GM18502 (cell line): ENCODE measurements around the gene RAD9A.

Experiments used
- ATAC-seq: cut with Tn5 transposase; IDR thresholded peaks from one replicate; pipeline ENCODE4 v1.9.1; 2021; ENCODE audit warnings: mild to moderate bottlenecking; ENCODE audit not compliant: unreplicated experiment, poor library complexity

The RAD9A gene

DNA sequence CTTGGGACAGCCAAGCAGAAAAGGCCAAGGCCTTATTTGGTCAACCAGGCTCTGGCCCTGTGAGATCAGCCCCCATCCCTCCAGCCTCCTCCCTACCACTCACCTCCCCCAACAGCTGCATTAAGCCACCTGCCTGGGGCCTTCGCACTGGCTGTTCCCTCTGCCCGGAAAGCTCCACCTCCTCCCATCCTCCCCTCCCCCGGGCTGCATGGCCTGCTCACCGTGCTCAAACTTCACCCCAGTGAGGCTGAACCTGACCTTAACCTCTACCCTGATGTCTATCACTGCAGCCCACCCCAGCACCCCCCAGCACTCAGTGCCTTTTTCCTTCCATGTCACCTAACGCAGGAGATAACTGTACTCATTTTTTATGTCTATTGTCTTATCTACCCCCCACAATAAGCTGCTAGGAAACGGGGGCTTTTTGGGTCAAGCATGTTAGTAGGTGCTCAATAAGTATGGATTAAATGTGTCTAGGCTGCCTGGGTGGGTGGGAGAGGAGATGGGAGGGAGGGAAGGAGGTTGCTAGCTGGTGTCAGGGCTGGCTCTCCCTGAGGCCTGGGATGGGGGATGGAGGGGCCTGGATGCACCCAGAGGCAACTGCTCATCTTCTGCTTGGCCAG lies 44.8 kb downstream of the RAD9A start:
- ATAC-seq = no peak

DNA sequence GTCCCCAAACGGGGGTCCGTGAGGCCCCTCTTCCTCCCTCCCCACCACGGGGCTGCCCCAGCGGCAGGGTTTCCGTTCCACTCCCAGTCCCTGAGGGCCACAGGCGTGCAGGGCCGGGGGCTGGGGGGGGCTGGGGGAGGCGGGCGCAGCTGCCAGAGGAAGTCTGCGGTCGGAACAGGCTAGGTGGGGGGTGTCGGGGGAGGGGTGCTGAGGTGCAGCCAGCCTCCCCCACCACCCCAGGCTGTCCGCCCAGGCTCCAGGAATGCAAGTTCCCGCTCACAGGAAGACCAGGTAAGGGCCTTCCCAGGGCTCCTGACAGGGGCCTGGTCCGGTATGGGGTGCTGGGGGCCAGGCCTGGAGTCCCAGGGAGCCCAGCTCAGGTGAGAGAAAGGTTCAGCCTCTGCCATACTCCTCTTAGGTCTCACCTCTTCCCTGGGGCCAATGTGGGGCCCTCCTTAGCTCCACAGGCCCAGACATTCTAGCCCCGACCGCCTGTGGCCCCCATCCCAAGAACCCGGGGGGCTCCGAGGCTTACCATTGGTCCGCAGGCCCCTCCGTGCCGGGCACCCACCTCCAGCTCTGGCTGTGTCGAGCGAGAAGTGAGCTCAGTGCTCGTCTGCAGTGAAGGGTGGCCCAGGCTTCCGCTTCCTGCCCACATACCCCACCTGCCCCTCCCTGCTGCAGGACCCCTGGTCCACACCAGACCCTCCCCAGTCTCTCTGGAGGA lies 45.5 kb downstream of the RAD9A start, which contains the start of gene PTPRCAP:
TSS of gene PTPRCAP (minus strand) at position 601 of the 727 bp plus-strand sequence. CDS start at position 538, 63 bp downstream.
- ATAC-seq = no peak

DNA sequence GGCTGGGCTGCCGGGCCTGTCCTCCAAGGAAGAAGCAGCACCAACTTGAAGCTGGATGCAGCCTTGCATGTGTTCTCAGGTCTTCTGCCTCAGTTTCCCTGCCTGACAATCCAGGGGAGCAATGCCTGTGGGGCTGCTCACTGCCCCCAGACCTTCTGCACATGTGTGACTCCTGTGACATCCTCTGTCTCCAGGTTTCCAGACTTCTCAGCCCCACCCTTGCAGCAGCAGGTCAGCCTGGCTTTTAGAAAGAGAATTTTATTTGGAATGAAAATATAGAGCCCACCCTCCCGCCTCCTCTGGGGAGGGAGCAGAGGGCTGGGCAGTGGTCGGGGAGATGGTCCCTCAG lies 46.0 kb downstream of the RAD9A start:
- no peak for ATAC-seq

DNA sequence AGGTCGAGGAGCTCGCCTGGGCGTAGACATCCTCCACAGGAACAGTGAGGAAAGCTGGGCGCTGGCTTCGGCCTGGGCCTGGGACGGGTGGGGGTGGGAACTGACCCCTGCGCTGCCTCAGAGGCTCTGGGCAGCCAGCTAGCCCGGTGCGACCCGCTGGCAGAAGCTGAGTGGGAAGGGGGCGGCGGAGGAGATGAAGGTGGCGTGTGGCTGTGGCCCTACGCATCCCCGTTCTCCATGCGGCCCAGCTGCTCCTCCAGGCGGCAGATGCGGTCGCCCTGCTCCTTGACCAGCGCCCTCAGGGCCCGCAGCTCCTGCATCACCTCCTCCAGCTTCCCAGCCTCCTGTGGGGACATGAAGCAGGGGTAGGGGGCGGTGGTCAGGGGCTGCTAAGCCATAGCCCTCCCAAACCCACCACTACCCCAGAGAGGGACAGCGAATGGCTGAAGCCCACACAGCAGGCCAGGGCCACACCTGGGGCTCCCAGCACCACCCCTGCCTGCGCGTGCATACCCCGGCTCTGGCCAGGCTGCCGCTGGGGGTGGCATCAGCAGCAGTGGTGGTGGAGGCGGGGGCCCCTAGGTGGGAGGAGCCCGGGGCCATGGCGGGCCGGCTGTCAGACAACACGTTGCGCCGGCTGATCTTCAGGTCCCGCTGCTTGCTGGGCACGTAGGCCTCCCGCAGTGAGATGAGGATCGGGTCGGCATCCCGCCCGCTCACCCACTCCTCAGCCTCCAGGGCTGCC lies 46.5 kb downstream of the RAD9A start:
- no peak for ATAC-seq

DNA sequence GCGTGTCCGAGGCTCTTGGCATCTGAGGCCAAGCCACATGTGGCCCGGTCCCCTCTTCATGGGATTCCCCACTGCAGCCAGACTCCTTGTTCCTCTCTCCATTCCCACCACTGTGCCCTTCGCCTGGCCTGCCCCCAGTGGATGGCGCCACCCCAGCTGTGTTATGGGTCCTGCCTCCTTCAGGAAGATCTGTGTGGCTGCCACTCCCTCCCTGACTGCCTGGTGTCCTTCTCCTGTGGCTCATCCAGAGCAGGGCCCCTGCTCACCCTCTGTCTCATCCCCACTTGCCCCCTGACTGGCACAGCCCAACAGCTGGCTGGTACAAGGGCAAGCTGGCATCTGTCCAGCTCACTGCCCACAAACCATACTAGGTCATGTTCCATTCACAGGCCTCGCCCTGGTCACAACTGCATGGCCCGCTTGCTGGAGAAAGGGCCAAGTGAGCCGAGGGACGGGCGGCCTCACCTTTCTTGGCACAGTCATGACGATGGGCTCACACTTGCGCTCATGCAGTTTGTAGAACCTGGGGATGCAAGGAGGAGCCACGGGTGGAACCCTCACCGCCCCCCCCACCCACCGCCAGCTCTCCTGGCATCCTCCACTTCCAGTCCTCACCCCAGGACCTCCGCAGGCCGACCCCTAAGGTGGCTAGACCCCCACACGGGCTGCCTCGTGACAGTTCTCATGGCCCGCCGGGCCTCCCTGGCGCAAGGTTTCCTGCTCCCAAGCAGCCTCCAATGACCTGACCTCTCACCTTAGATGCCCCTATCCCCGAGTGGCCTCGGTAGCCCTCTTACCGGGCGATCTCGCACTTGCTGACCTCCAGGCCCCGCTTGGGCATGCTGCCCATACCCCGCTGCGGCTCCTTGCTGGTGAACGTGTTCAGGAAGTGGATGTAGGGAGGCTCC lies 47.8 kb downstream of the RAD9A start:
- no peak for ATAC-seq

DNA sequence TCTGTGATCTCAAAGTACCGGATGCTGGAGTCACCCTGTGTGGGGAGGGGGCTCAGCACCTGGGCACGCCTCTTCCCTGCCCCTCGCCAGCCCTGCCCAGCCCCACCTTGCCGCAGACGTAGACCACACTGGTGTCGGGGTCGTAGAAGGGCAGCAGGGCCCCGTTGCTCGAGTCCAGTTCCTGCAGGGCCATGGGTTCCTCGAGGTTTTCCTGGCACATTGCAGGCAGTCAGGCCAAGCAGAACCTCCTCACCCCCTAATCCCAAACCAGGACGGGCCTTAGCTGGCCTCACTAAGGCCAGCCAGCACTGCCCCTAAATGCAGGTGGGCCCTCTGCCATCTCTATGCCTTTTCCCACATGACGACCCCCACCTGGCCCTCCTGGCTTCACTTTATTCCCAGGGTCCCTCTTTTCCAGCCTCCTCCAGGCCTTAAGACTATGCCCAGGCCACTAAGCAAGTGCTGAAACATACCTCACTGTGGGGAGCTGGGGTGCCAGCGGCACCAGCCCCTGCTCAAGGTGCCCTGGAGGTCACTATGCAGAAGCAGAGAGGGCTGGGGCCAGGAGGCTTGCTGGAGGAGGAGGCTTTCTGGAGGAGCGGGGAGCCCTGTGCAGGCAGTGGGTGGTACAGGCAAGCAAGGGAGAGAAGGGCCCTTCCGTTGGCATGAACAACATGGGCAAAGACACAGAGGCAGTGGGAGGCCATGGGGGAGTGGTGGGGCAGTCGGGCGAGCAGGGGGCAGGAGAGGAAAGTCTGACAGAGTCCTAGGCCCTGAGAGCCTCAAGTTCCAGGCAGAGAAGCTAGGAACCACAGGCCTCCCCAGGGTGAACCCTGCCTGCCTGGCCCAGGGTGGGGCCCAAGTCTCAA lies 48.7 kb downstream of the RAD9A start:
- no peak for ATAC-seq

DNA sequence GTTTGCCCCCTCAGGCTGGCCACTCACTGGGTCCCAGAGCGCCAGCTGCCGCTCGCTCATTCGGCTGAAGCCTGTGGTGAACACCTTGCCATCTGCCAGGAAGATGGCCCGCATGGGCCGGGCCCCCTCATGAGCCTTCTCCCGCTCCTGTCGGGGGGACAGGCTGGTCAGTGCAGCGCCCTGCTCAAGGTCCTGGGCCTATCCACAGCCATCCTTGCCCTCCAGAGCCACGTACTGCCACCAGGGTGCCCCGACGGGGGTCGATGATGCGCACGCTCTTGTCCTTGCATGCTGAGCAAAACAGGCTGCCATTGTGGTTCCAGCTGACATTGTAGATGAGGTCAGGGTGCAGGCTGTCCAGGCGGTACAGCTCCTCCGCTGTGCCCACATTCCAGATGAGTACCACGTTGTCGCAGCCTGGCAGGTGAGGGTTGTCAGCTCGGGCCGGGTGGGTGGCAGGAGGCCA lies 49.3 kb downstream of the RAD9A start:
- no peak for ATAC-seq

DNA sequence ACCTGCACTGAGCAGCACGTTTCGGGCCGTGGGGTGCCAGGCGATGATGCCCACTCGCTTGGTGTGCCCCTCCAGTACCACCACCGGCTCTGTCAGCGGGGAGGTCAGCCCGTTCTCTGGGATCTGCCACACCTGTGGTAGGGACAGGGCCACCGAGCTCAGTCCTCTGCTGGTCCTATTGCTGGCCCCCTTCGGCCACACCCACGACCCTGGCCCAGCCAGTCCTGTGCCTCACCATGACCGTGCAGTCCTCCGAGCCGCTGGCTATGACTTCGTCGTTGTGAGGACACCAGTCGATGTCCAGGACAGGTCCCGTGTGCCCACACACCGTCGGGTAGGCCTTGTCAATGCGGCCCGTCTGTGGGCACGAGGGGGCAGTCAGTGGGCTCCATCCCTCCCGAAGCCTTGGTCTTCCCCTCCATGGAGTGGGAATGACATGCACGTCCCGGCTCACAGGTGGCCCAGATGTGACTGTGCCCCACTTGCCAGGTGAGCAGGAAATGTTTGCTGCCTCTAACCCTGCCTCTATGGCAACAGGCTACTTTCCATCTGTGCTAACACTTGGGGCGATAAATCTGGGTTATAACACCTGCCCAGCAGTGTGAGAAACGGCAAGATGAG lies 50.1 kb downstream of the RAD9A start:
- no peak for ATAC-seq

DNA sequence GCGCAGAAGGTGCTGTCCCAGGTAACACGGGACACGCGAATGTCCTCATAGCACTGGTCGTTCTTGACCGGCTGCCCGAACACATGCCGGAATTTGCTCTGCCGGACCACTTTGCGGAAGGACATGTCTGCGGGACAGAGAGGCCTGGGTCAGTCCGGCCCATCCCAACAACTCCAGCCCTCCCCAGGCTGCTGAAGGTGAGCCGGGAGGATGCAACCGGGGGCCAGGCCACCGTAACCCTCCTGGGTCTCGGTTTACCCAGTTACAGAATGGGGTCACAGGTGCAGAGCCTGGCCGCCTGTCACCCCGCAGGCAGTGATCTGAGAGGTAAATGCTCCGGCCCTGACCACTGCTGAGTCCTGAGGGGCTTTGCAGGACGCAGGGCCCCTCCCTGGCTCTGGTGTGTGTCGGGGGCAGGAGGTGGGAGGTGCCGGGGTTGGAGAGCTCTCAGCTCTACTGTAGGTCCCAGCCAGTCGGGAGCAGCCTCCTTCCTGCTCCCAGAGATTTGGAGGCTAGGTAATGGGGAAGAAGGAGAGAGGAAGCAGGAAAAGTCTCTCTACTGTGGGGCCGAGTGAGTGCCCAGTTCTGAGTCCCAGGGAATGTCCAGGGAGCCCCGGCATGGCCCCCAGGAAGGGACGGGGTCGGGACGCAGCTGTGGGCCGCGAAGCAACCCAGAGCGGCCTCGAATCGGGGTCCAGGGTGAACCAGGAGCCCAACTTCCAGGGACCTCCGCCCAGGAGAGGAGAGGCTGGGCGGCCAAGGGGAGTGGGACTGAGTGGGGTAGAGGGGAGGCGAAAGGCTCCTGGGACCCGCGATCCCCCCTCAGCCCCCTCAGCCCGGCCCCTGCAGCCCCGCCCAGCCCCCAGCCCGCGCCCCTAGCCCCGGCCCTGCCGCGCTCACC lies 51.0 kb downstream of the RAD9A start:
- ATAC-seq = no peak

DNA sequence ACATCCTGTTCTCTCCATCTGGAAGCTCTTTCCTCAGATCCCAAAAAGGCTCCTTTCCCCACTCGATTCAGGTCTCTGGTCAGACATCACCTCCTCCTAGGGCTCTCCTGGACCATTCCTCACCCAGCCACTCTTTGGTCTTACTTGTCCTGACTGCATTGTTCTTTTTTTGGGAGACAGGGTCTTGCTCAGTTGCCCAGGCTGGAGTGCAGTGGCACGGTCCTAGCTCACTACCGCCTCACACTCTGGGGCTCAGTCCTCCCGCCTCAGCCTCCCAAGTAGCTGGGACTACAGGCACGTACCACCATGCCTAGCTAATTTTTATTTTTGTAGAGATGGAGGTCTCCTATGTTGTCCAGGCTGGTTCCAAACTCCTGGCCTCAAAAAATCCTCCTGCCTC lies 53.7 kb downstream of the RAD9A start:
- no peak for ATAC-seq
